ENCODE results near the gene DPH5. TPM values are rescaled to one million over a fixed set of nuclear protein-coding genes. Genes with fewer than 3 reads are reported as not detected.
"Not testable (repeated sequence)": the region's sequence is repeated elsewhere in the genome, so short reads cannot be mapped to it uniquely, and the experiment has no call there.

DPH5 gene
- total RNA-seq, 1 donor from 2014 or later = 22.1 TPM

DNA sequence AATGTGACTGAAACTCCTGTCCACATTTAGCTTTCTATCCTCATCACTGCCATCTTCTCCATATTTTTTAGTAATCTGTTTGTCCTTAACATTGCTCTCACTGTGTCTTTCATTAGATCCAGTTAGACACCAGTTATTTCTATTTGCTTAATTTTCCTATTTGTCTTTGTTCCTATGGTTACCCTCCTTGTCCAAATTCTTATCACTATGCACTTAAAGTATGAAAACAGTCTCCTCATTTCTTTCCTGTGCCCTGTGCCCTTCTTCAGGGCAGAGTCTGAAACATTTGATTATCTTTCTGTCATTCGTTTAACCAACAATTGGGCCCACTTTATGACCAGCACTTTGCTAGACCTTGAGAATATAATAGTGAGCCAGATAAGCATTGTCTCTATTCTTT lies 65.5 kb downstream of the DPH5 start:
- Histone ChIP-seq H3K36me3 (peaks cover 0 to 7% of the 10 kb centered on the region in 2 donors), H3K27me3 (no peaks in the 10 kb centered on the region), H3K4me1 (peaks cover 10% of the 10 kb centered on the region), H3K4me3 (no peak overlapping the region), H3K27ac (no peak overlapping the region), H3K9me3 (no peaks in the 10 kb centered on the region)
- intact Hi-C loops (cut with DNase I) = no loop called here
- TF ChIP-seq POLR2A (IDR thresholded peaks at IDR 0.05) = no peak
- TF ChIP-seq, protein P1, sequence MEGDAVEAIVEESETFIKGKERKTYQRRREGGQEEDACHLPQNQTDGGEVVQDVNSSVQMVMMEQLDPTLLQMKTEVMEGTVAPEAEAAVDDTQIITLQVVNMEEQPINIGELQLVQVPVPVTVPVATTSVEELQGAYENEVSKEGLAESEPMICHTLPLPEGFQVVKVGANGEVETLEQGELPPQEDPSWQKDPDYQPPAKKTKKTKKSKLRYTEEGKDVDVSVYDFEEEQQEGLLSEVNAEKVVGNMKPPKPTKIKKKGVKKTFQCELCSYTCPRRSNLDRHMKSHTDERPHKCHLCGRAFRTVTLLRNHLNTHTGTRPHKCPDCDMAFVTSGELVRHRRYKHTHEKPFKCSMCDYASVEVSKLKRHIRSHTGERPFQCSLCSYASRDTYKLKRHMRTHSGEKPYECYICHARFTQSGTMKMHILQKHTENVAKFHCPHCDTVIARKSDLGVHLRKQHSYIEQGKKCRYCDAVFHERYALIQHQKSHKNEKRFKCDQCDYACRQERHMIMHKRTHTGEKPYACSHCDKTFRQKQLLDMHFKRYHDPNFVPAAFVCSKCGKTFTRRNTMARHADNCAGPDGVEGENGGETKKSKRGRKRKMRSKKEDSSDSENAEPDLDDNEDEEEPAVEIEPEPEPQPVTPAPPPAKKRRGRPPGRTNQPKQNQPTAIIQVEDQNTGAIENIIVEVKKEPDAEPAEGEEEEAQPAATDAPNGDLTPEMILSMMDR (IDR thresholded peaks at IDR 0.05) = no peak
- no peak for TF ChIP-seq POLR2AphosphoS5 (IDR thresholded peaks at IDR 0.05; ENCODE audit: insufficient read depth in 1 of 2, low read depth in 1 of 2)
- DNase-seq (ENCODE audit: extremely low spot score in 2 of 2) = no peak

DNA sequence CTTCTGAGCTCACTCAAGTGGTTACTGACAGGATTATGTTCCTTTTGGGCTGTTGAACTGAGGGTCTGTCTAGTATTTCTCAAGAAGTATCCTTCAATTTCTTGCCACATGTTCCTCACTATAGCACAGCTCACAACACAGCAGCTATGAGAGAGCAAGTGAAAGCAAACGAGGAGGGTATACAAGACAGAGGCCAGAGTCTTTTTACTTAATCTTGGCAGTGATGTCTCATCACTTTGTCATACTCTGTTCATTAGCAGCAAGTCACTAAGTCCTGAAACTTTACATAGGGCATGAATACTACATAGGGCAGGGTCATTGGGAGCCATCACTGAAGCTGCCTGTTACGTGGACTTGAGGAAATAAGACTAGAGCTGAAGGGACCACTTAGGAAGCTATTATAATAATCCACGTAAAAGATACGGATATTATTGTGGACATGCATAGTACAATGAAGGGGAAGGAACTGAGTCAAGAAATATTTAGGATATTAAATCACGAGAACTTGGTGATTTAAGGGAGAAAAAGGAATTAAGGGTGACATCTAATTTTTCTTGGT lies 66.0 kb downstream of the DPH5 start:
- DNase-seq (ENCODE audit: extremely low spot score in 2 of 2) = no peak
- Histone ChIP-seq H3K36me3 (peaks cover 0 to 5% of the 10 kb centered on the region in 2 donors), H3K4me3 (no peak overlapping the region), H3K27ac (no peak overlapping the region), H3K27me3 (no peaks in the 10 kb centered on the region), H3K9me3 (no peaks in the 10 kb centered on the region), H3K4me1 (peaks cover 12% of the 10 kb centered on the region)
- intact Hi-C loops (cut with DNase I) = no loop called here
- no peak for TF ChIP-seq POLR2AphosphoS5 (IDR thresholded peaks at IDR 0.05; ENCODE audit: insufficient read depth in 1 of 2, low read depth in 1 of 2)
- TF ChIP-seq POLR2A (IDR thresholded peaks at IDR 0.05) = no peak
- TF ChIP-seq, protein P1 (IDR thresholded peaks at IDR 0.05) = no peak

DNA sequence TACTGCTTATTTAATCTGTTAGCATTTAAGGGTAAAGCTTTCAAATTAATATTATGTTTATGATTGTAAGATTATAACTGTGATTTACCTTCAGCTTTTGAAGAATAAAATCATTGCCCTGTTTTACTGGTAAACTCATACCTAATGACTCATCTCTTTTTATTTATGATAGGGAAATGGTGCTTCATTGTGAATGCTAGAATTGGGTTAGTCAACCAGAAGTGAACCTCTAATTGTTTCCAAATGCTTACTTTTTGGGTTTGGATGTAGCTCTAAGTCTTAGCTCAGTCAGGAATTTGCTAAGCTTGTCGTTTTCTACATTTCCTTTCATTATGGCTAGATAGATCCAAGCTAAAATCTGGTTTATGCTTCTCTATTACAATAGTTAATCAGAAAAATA lies 70.3 kb downstream of the DPH5 start:
- intact Hi-C loops (cut with DNase I) = no loop called here
- H3K27ac ChIP-seq = no peak overlapping the region
- TF ChIP-seq, protein P1 (IDR thresholded peaks at IDR 0.05) = no peak
- peak in 1 of 2 donors; percentile 43 for TF ChIP-seq POLR2AphosphoS5 (IDR thresholded peaks at IDR 0.05; ENCODE audit: insufficient read depth in 1 of 2, low read depth in 1 of 2)
- DNase-seq (ENCODE audit: extremely low spot score in 2 of 2) = no peak
- no peak overlapping the region for H3K4me3 ChIP-seq
- H3K36me3 ChIP-seq = peaks cover 0 to 5% of the 10 kb centered on the region in 2 donors
- no peaks in the 10 kb centered on the region for H3K9me3 ChIP-seq
- no peaks in the 10 kb centered on the region for H3K27me3 ChIP-seq
- H3K4me1 ChIP-seq = peaks cover 19% of the 10 kb centered on the region

DNA sequence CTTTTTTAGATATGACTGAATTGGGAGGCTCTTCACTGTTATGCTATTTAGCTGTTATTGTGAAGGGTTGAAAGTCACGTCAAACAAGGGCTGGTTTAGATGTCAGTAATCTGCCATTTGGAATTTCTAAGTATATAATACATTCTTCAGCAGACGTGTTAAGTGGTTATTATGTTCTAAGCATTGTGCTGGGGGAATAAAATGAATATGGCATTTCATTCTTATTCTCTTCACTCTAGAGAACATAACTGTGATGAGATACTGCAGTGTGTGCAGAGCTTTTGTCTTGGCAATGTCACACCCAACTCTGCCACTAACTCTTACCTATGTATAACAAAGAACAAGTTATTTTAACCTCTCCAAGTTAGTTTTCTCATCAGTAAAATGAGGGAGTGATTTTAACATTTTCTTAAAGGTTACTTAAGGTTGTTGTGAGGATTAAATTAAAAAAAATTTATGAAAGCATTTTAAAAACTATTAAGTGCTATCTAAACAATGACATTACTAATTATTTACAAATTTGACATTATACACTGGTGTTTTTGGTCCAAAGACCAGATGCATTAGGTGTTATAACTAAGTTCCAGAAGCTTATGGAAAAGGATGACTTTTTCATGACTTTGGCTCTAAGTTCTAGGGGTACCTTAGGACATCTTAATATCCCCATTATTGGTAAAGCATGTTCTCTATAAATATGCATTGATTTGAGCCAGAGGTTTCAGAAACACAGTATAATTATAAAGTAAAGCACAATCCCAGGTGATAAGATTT lies 71.4 kb downstream of the DPH5 start:
- no peak for DNase-seq (ENCODE audit: extremely low spot score in 2 of 2)
- TF ChIP-seq, protein P1 (IDR thresholded peaks at IDR 0.05) = no peak
- TF ChIP-seq POLR2A (IDR thresholded peaks at IDR 0.05) = no peak
- no peak for TF ChIP-seq POLR2AphosphoS5 (IDR thresholded peaks at IDR 0.05; ENCODE audit: insufficient read depth in 1 of 2, low read depth in 1 of 2)
- no peaks in the 10 kb centered on the region for H3K9me3 ChIP-seq
- peaks cover 0 to 5% of the 10 kb centered on the region in 2 donors for H3K36me3 ChIP-seq
- intact Hi-C loops (cut with DNase I) = no loop called here
- H3K27ac ChIP-seq = no peak overlapping the region
- H3K27me3 ChIP-seq = no peaks in the 10 kb centered on the region
- no peak overlapping the region for H3K4me3 ChIP-seq
- H3K4me1 ChIP-seq = peaks cover 31% of the 10 kb centered on the region

DNA sequence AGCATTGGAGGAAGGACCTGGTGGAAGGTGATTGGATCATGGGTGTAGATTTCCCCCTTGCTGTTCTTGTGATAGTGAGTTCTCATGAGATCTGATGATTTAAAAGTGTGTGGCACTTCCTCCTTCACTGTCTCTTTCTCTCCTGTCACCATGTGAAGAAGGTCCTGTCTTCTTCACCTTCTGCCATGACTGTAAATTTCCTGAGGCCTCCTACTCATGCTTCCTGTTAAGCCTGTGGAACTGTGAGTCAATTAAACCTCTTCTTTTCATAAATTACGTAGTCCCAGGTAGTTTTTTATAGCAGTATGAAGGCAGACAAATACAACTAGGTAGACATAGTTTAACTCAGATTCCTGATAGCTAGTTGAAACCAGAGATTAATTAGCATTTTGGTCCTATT lies 72.6 kb downstream of the DPH5 start:
- DNase-seq (ENCODE audit: extremely low spot score in 2 of 2); H3K9me3 ChIP-seq; H3K27ac ChIP-seq; H3K4me3 ChIP-seq; intact Hi-C loops (cut with DNase I); H3K36me3 ChIP-seq; H3K27me3 ChIP-seq: not testable (repeated sequence)
- H3K4me1 ChIP-seq = peaks cover 35% of the 10 kb centered on the region
